ENCODE data around the gene PRR27.

DNA sequence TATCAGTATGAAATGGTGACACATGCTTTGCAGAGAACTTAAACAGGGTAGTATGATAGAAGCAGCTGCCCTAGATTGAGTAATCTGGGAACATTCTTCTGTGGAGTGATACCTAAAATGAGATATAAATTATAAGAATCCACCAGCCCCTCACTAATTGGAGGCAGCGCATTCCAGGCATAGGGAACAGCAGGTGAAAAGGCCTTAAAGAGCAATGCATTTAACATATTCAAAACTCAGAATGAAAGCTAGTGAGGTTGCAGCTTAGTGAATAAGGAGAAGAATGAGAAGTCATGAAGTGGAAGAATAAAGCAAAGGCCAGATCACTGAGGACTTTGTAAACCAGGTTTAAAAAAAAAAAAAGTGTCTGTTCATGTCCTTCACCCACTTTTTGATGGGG, 36.5 kb downstream of the PRR27 start:
- TF ChIP-seq POLR2AphosphoS5 (IDR thresholded peaks at IDR 0.05; ENCODE audit: low read depth): no peak
- TF ChIP-seq, protein P1, sequence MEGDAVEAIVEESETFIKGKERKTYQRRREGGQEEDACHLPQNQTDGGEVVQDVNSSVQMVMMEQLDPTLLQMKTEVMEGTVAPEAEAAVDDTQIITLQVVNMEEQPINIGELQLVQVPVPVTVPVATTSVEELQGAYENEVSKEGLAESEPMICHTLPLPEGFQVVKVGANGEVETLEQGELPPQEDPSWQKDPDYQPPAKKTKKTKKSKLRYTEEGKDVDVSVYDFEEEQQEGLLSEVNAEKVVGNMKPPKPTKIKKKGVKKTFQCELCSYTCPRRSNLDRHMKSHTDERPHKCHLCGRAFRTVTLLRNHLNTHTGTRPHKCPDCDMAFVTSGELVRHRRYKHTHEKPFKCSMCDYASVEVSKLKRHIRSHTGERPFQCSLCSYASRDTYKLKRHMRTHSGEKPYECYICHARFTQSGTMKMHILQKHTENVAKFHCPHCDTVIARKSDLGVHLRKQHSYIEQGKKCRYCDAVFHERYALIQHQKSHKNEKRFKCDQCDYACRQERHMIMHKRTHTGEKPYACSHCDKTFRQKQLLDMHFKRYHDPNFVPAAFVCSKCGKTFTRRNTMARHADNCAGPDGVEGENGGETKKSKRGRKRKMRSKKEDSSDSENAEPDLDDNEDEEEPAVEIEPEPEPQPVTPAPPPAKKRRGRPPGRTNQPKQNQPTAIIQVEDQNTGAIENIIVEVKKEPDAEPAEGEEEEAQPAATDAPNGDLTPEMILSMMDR (IDR thresholded peaks at IDR 0.05; ENCODE audit: insufficient read depth, low read length): no peak
